Neural cell (in vitro differentiated cells): ENCODE results near the gene TFPI2. TPM values are rescaled to one million over a fixed set of nuclear protein-coding genes. Genes with fewer than 3 reads are reported as not detected.

Experiments used
- H2AFZ ChIP-seq: fragments of 200-600, 300-800 bp; sonication (generic), shearing (Covaris generic); 2 replicates; pipeline ENCODE4 v1.6.0; 2014; ENCODE audit warnings: low read depth, mild to moderate bottlenecking, antibody characterized with exemption, low read length, moderate library complexity
- H3F3A ChIP-seq: fragments of 200-600 bp; shearing (Covaris generic); 2 replicates; pipeline ENCODE4 v1.6.1; 2016; ENCODE audit warnings: mild to moderate bottlenecking, moderate library complexity, mixed read lengths, antibody characterized with exemption, low read length; ENCODE audit not compliant: insufficient read depth, poor library complexity, severe bottlenecking
- H3K27ac ChIP-seq: fragments of 200-600, 300-800 bp; sonication (generic), shearing (Covaris generic); 2 replicates; pipeline ENCODE4 v1.5.1; 2014; ENCODE audit warnings: mild to moderate bottlenecking, low read length, moderate library complexity
- H3K27me3 ChIP-seq: fragments of 300-800, 200-600 bp; sonication (generic), shearing (Covaris generic); 2 replicates; pipeline ENCODE4 v1.6.0; 2014; ENCODE audit warnings: mild to moderate bottlenecking, low read depth, low read length, moderate library complexity; ENCODE audit not compliant: insufficient read depth
- H3K36me3 ChIP-seq: fragments of 300-800, 200-600 bp; sonication (generic), shearing (Covaris generic); 2 replicates; pipeline ENCODE4 v1.5.1; 2014; ENCODE audit warnings: mild to moderate bottlenecking, antibody characterized with exemption, low read length, moderate library complexity; ENCODE audit not compliant: insufficient read depth
- H3K4me2 ChIP-seq: fragments of 300-800, 200-600 bp; sonication (generic), shearing (Covaris generic); 2 replicates; pipeline ENCODE4 v1.6.0; 2014; ENCODE audit warnings: mild to moderate bottlenecking, low read length
- H3K4me3 ChIP-seq: fragments of 300-800, 200-600 bp; sonication (generic), shearing (Covaris generic); 2 replicates; pipeline ENCODE4 v1.5.1; 2014; ENCODE audit warnings: mild to moderate bottlenecking, low read length, moderate library complexity
- H3K79me2 ChIP-seq: fragments of 200-600 bp; shearing (Covaris generic); replicated peaks from 2 replicates; pipeline ENCODE4 v1.6.0; 2014; ENCODE audit warnings: mild to moderate bottlenecking, low read length, moderate library complexity; ENCODE audit not compliant: insufficient read depth
- H3K9ac ChIP-seq: fragments of 300-800, 200-600 bp; sonication (generic), shearing (Covaris generic); 2 replicates; pipeline ENCODE4 v1.6.1; 2016; ENCODE audit warnings: mild to moderate bottlenecking, low read length, mixed read lengths
- H3K9me2 ChIP-seq: fragments of 200-600 bp; shearing (Covaris generic); 2 replicates; pipeline ENCODE4 v1.6.1; 2016; ENCODE audit warnings: mild to moderate bottlenecking, low read length, mixed read lengths; ENCODE audit not compliant: insufficient read depth
- H3K9me3 ChIP-seq: fragments of 200-600, 300-800 bp; sonication (generic), shearing (Covaris generic); 2 replicates; pipeline ENCODE4 v1.6.1; 2016; ENCODE audit warnings: mild to moderate bottlenecking, mixed run types, low read length, moderate library complexity, mixed read lengths
- H4K20me1 ChIP-seq: fragments of 200-600 bp; shearing (Covaris generic); 2 replicates; pipeline ENCODE4 v1.6.1; 2016; ENCODE audit warnings: mild to moderate bottlenecking, mixed run types; ENCODE audit not compliant: insufficient read depth
- CTCF ChIP-seq: fragments of 450-650 bp; IDR thresholded peaks from 2 replicates; pipeline ENCODE4 v1.5.1; 2014; ENCODE audit warnings: antibody characterized with exemption, mild to moderate bottlenecking, moderate library complexity; ENCODE audit not compliant: poor library complexity, severe bottlenecking
- EP300 ChIP-seq: fragments of 450-650 bp; conservative IDR thresholded peaks from 2 replicates; pipeline ENCODE4 v1.6.1; 2014; ENCODE audit warnings: antibody characterized with exemption, mild to moderate bottlenecking, moderate library complexity; ENCODE audit not compliant: poor library complexity, severe bottlenecking
- EZH2 ChIP-seq: fragments of 200-600, 300-800 bp; shearing (Covaris generic), sonication (generic); IDR thresholded peaks from 2 replicates; pipeline ENCODE4 v1.6.1; 2014; ENCODE audit warnings: antibody characterized with exemption, low read length, borderline replicate concordance, mild to moderate bottlenecking; ENCODE audit not compliant: insufficient read depth, poor library complexity, severe bottlenecking
- MXI1 ChIP-seq: fragments of 450-650 bp; conservative IDR thresholded peaks from 2 replicates; pipeline ENCODE4 v1.6.1; 2014; ENCODE audit warnings: antibody characterized with exemption, mild to moderate bottlenecking; ENCODE audit not compliant: poor library complexity, severe bottlenecking
- POLR2AphosphoS5 ChIP-seq: IDR thresholded peaks from 2 replicates; pipeline ENCODE4 v1.6.1; 2012
- RAD21 ChIP-seq: fragments of 450-650 bp; conservative IDR thresholded peaks from 2 replicates; pipeline ENCODE4 v1.6.1; 2014; ENCODE audit warnings: antibody characterized with exemption, mild to moderate bottlenecking, moderate library complexity
- REST ChIP-seq: IDR thresholded peaks from 2 replicates; pipeline ENCODE4 v1.6.1; 2012; ENCODE audit warnings: borderline replicate concordance
- SMC3 ChIP-seq: fragments of 450-650 bp; conservative IDR thresholded peaks from 2 replicates; pipeline ENCODE4 v1.6.1; 2014; ENCODE audit warnings: antibody characterized with exemption, mild to moderate bottlenecking, moderate library complexity; ENCODE audit not compliant: poor library complexity
- TAF1 ChIP-seq: IDR thresholded peaks from 2 replicates; pipeline ENCODE4 v1.6.1; 2012; ENCODE audit warnings: low read depth
- polyA plus RNA-seq: library from polyadenylated mRNA; depleted of rRNA; stranded (reverse); fragments of >200 nt; gene quantifications from 2 replicates; pipeline ENCODE4 v1.2.3, GENCODE V29; 2014

The TFPI2 gene
- polyA plus RNA-seq, 1 donor from 2014 or later, result 0.78 TPM

GRCh38 chr7:93910076-93910994 is 19.8 kb upstream of the TFPI2 start:
- H3K9me3 ChIP-seq, result no peaks in the 10 kb centered on the region
- H3K4me3 ChIP-seq, result no peak overlapping the region
- TF ChIP-seq MXI1 (no peak), TAF1 (no peak)
- H2AFZ ChIP-seq, result no peak overlapping the region
- no peaks in the 10 kb centered on the region for H3K9me2 ChIP-seq
- no peaks in the 10 kb centered on the region for H3K27me3 ChIP-seq
- no peak overlapping the region for H3K27ac ChIP-seq
- H3K36me3 ChIP-seq, result no peaks in the 10 kb centered on the region
- H3F3A ChIP-seq, result no peaks in the 10 kb centered on the region
- H3K79me2 ChIP-seq, result no peaks in the 10 kb centered on the region
- H3K9ac ChIP-seq, result no peak overlapping the region
- no peak overlapping the region for H3K4me2 ChIP-seq
- H4K20me1 ChIP-seq, result no peaks in the 10 kb centered on the region

GRCh38 chr7:93906267-93906666 is 15.7 kb upstream of the TFPI2 start, which contains the start of gene GNGT1:
Gene GNGT1, plus strand, starts transcription at chr7:93906567. Its CDS starts 180 bp downstream, at chr7:93906747.
- Histone ChIP-seq H3K27me3 (no peaks in the 10 kb centered on the region), H3K9me3 (no peaks in the 10 kb centered on the region), H3K9ac (no peak within 1 kb of the TSS), H4K20me1 (no peaks in the 10 kb centered on the region), H3K79me2 (no peaks in the 10 kb centered on the region), H3K9me2 (no peaks in the 10 kb centered on the region), H3K27ac (no peak within 1 kb of the TSS), H3F3A (no peaks in the 10 kb centered on the region), H3K4me2 (no peak within 1 kb of the TSS), H3K36me3 (no peaks in the 10 kb centered on the region), H2AFZ (no peak within 1 kb of the TSS), H3K4me3 (no peak within 1 kb of the TSS)
- TF ChIP-seq POLR2AphosphoS5, result no peak
- no peak for TF ChIP-seq MXI1
- TF ChIP-seq SMC3, result no peak
- no peak for TF ChIP-seq RAD21
- no peak for TF ChIP-seq EZH2
- TF ChIP-seq TAF1, result no peak
- TF ChIP-seq CTCF, result no peak
- no peak for TF ChIP-seq EP300
- no peak for TF ChIP-seq REST
